SK-N-SH (cell line): ENCODE results near the gene DHX16. TPM values are rescaled to one million over a fixed set of nuclear protein-coding genes. Genes with fewer than 3 reads are reported as not detected.

Source experiments
- CTCF ChIA-PET: fragments of 300-600, 350-600 bp; formaldehyde crosslinking; extraction: SDS; loops from one replicate; lab custom pipeline; 2021; lab: Yijun Ruan, JAX
- POLR2A ChIA-PET: fragments of 350-600 bp; sonication (Branson Sonifier 250); formaldehyde crosslinking; extraction: SDS; loops from one replicate; lab custom pipeline; 2020; ENCODE audit warnings: antibody characterized with exemption, inconsistent platforms; lab: Yijun Ruan, JAX
- DNase-seq: peaks from one replicate; pipeline ENCODE4 v3.0.0; 2012
- H2AFZ ChIP-seq: fragments of 200-600 bp; sonication (generic); 2 replicates; pipeline ENCODE4 v1.8.1; 2016; ENCODE audit warnings: antibody characterized with exemption, mild to moderate bottlenecking, low read depth
- H3F3A ChIP-seq: fragments of 200-600 bp; sonication (generic); replicated peaks from 2 replicates; pipeline ENCODE3; 2016; ENCODE audit warnings: antibody characterized with exemption, mild to moderate bottlenecking; ENCODE audit not compliant: insufficient read depth
- H3K27ac ChIP-seq, 2 experiments: fragments of 200-500 bp in 1 of 2; fragments of 200-600 bp in 1 of 2; sonication (Bioruptor generic) in 1 of 2; sonication (generic), shearing (Covaris generic) in 1 of 2; 2 replicates each; pipeline versions ENCODE4 v1.5.1 to v1.6.1; 2014 to 2016; ENCODE audit warnings: low read depth in 2 of 2, inconsistent platforms in 1 of 2, low read length in 1 of 2, mild to moderate bottlenecking in 1 of 2, mixed read lengths in 1 of 2
- H3K27me3 ChIP-seq: fragments of 200-600 bp; sonication (generic), shearing (Covaris generic); 2 replicates; pipeline ENCODE4 v1.6.1; 2016; ENCODE audit warnings: mixed run types; ENCODE audit not compliant: insufficient read depth
- H3K36me3 ChIP-seq, 2 experiments: fragments of 200-500 bp in 1 of 2; fragments of 200-600 bp in 1 of 2; sonication (Bioruptor generic) in 1 of 2; sonication (generic) in 1 of 2; replicated peaks in 1 of 2; 2 replicates each; pipeline versions ENCODE3 to v1.5.1; 2014 to 2016; ENCODE audit warnings: low read length in 1 of 2, mild to moderate bottlenecking in 1 of 2; ENCODE audit not compliant: insufficient read depth in 2 of 2, control insufficient read depth in 1 of 2
- H3K4me1 ChIP-seq, 2 experiments: fragments of 200-500 bp in 1 of 2; fragments of 200-600 bp in 1 of 2; sonication (Bioruptor generic) in 1 of 2; sonication (generic), shearing (Covaris generic) in 1 of 2; 2 replicates each; pipeline versions ENCODE4 v1.5.1 to v1.6.1; 2014 to 2016; ENCODE audit warnings: low read depth in 1 of 2, low read length in 1 of 2, mixed run types in 1 of 2; ENCODE audit not compliant: insufficient read depth in 2 of 2, control insufficient read depth in 1 of 2
- H3K4me2 ChIP-seq: fragments of 200-600 bp; sonication (generic), shearing (Covaris generic); 2 replicates; pipeline ENCODE4 v1.6.1; 2017; ENCODE audit warnings: mixed run types
- H3K4me3 ChIP-seq, 2 experiments: fragments of 200-500 bp in 1 of 2; fragments of 200-600 bp in 1 of 2; sonication (Bioruptor generic) in 1 of 2; sonication (generic), shearing (Covaris generic) in 1 of 2; 2 replicates each; pipeline versions ENCODE4 v1.5.1 to v1.8.1; 2014 to 2016; ENCODE audit warnings: low read depth in 2 of 2, inconsistent platforms in 1 of 2, low read length in 1 of 2, mild to moderate bottlenecking in 1 of 2, mixed read lengths in 1 of 2, moderate library complexity in 1 of 2
- H3K79me2 ChIP-seq: fragments of 200-600 bp; sonication (generic); 2 replicates; pipeline ENCODE4 v1.8.1; 2017; ENCODE audit warnings: mild to moderate bottlenecking; ENCODE audit not compliant: insufficient read depth
- H3K9ac ChIP-seq: fragments of 200-600 bp; sonication (generic); 2 replicates; pipeline ENCODE4 v1.6.1; 2017; ENCODE audit warnings: mixed run types
- H3K9me2 ChIP-seq: fragments of 200-600 bp; sonication (generic); 2 replicates; pipeline ENCODE4 v1.6.1; 2017; ENCODE audit warnings: mixed run types
- H3K9me3 ChIP-seq: fragments of 200-600 bp; sonication (generic); 2 replicates; pipeline ENCODE4 v1.6.1; 2017; ENCODE audit warnings: mixed run types, mild to moderate bottlenecking, moderate library complexity
- H4K20me1 ChIP-seq: fragments of 200-600 bp; sonication (generic); 2 replicates; pipeline ENCODE4 v1.6.1; 2017; ENCODE audit warnings: mild to moderate bottlenecking, mixed run types; ENCODE audit not compliant: insufficient read depth
- CTCF ChIP-seq: fragments of 200-600 bp; sonication (generic); IDR thresholded peaks from 2 replicates; pipeline ENCODE4 v1.6.1; 2017; ENCODE audit warnings: antibody characterized with exemption, mild to moderate bottlenecking, moderate library complexity
- ELF1 ChIP-seq: IDR thresholded peaks from 2 replicates; pipeline ENCODE4 v1.4.0; 2012
- EZH2phosphoT487 ChIP-seq: fragments of 200-600 bp; sonication (generic); IDR thresholded peaks from 2 replicates; pipeline ENCODE4 v1.6.1; 2017; ENCODE audit warnings: low read depth, mixed run types, mild to moderate bottlenecking, antibody characterized with exemption, moderate library complexity, borderline replicate concordance
- FOSL2 ChIP-seq: IDR thresholded peaks from 2 replicates; pipeline ENCODE4 v1.4.0; 2012; ENCODE audit warnings: low read depth, mild to moderate bottlenecking, moderate library complexity, borderline replicate concordance
- FOXM1 ChIP-seq: IDR thresholded peaks from 2 replicates; pipeline ENCODE4 v1.4.0; 2012; ENCODE audit warnings: low read depth, mild to moderate bottlenecking
- GABPA ChIP-seq: IDR thresholded peaks from 2 replicates; pipeline ENCODE4 v1.4.0; 2012; ENCODE audit warnings: low read depth, mild to moderate bottlenecking
- IRF3 ChIP-seq: fragments of 150-350 bp; IDR thresholded peaks from 2 replicates; pipeline ENCODE4 v1.6.1; 2016; ENCODE audit warnings: mild to moderate bottlenecking, low read depth, low read length
- JUND ChIP-seq: IDR thresholded peaks from 2 replicates; pipeline ENCODE4 v1.4.0; 2012
- NFIC ChIP-seq: IDR thresholded peaks from 2 replicates; pipeline ENCODE4 v1.4.0; 2012; ENCODE audit warnings: borderline replicate concordance
- NRF1 ChIP-seq: IDR thresholded peaks from 2 replicates; pipeline ENCODE4 v1.6.1; 2012; ENCODE audit warnings: low read depth, mild to moderate bottlenecking, low read length
- RAD21 ChIP-seq: IDR thresholded peaks from 2 replicates; pipeline ENCODE4 v1.6.1; 2012; ENCODE audit warnings: mild to moderate bottlenecking, low read length
- RCOR1 ChIP-seq: fragments of 150-350 bp; IDR thresholded peaks from 2 replicates; pipeline ENCODE4 v1.6.1; 2017; ENCODE audit warnings: antibody characterized with exemption, low read length
- RFX5 ChIP-seq: IDR thresholded peaks from 2 replicates; pipeline ENCODE4 v1.6.1; 2012; ENCODE audit warnings: mild to moderate bottlenecking, improper control_type of control experiment, low read length
- SMC3 ChIP-seq: IDR thresholded peaks from 2 replicates; pipeline ENCODE4 v1.6.1; 2012; ENCODE audit warnings: low read depth, low read length, improper control_type of control experiment
- TAF1 ChIP-seq: IDR thresholded peaks from 2 replicates; pipeline ENCODE4 v1.6.1; 2012; ENCODE audit warnings: low read depth, mild to moderate bottlenecking, low read length, moderate library complexity, borderline replicate concordance
- TCF12 ChIP-seq: IDR thresholded peaks from 2 replicates; pipeline ENCODE4 v1.4.0; 2012
- TEAD4 ChIP-seq: IDR thresholded peaks from 2 replicates; pipeline ENCODE4 v1.4.0; 2012; ENCODE audit warnings: mild to moderate bottlenecking, borderline replicate concordance; ENCODE audit not compliant: insufficient read depth
- ZBTB33 ChIP-seq: IDR thresholded peaks from 2 replicates; pipeline ENCODE4 v1.4.0; 2012; ENCODE audit warnings: low read depth, borderline replicate concordance
- WGBS: methylation state at CpG from one replicate; pipeline ENCODE4 v1.1.6; 2017; ENCODE audit warnings: low lambda C conversion rate; 5-methylcytosine and 5-hydroxymethylcytosine counted together
- polyA plus RNA-seq, 3 experiments: library from polyadenylated mRNA; depleted of rRNA; stranded (reverse); fragments of >200 nt; gene quantifications; 2 replicates each; pipeline ENCODE4 v1.2.3, GENCODE V29; 2012
- TF ChIP-seq, protein P1 (sequence below): IDR thresholded peaks from 2 replicates; pipeline ENCODE4; 2012
- TF ChIP-seq, protein P2 (sequence below): IDR thresholded peaks from 2 replicates; pipeline ENCODE4 v1.4.0; 2012; ENCODE audit warnings: low read depth
- TF ChIP-seq, protein P3 (sequence below): IDR thresholded peaks from 2 replicates; pipeline ENCODE4 v1.4.0; 2012; ENCODE audit warnings: low read depth, borderline replicate concordance

Gene DHX16
- polyA plus RNA-seq, 1 of the 3 experiments (the other 2 are of a cell fraction), result 59.8 TPM

GRCh38 chr6:30678964-30679726 lies 6.3 kb upstream of the DHX16 start (continued):
- peak; percentile 92 for TF ChIP-seq CTCF
- no peak for TF ChIP-seq IRF3

GRCh38 chr6:30676660-30677285 lies 4.0 kb upstream of the DHX16 start:
- H3K4me1 ChIP-seq, result peaks cover 15 to 16% of the 10 kb centered on the region in 2 experiments; a peak in 3 of 4 replicates
- no peak for TF ChIP-seq RCOR1
- no peak for TF ChIP-seq RFX5
- TF ChIP-seq, protein P1, sequence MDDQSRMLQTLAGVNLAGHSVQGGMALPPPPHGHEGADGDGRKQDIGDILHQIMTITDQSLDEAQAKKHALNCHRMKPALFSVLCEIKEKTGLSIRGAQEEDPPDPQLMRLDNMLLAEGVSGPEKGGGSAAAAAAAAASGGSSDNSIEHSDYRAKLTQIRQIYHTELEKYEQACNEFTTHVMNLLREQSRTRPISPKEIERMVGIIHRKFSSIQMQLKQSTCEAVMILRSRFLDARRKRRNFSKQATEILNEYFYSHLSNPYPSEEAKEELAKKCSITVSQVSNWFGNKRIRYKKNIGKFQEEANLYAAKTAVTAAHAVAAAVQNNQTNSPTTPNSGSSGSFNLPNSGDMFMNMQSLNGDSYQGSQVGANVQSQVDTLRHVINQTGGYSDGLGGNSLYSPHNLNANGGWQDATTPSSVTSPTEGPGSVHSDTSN, result no peak
- no peak for TF ChIP-seq TCF12
- no peak for TF ChIP-seq JUND
- TF ChIP-seq, protein P2, sequence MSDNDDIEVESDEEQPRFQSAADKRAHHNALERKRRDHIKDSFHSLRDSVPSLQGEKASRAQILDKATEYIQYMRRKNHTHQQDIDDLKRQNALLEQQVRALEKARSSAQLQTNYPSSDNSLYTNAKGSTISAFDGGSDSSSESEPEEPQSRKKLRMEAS, result no peak
- no peak for TF ChIP-seq FOXM1
- no peak for TF ChIP-seq ELF1
- TF ChIP-seq, protein P3, sequence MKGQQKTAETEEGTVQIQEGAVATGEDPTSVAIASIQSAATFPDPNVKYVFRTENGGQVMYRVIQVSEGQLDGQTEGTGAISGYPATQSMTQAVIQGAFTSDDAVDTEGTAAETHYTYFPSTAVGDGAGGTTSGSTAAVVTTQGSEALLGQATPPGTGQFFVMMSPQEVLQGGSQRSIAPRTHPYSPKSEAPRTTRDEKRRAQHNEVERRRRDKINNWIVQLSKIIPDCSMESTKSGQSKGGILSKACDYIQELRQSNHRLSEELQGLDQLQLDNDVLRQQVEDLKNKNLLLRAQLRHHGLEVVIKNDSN, result no peak
- TF ChIP-seq CTCF, result no peak
- no peak for TF ChIP-seq NRF1
- no peak for TF ChIP-seq RAD21
- no peak for TF ChIP-seq FOSL2
- TF ChIP-seq SMC3, result no peak
- no peak for TF ChIP-seq TEAD4
- TF ChIP-seq NFIC, result no peak
- TF ChIP-seq ZBTB33, result no peak
- no peak for TF ChIP-seq GABPA
- no peak for TF ChIP-seq EZH2phosphoT487
- TF ChIP-seq TAF1, result no peak
- TF ChIP-seq, all 33 proteins: peak for 0
- CTCF ChIA-PET, result interaction anchor here (1.4 to 29.8 kb wide), 2 partner anchors 11 to 46 kb away, joined by 5 to 838 read pairs; partner anchors contain the start of genes FLOT1, MDC1 and TUBB
- H3K4me2 ChIP-seq, result no peak overlapping the region
- POLR2A ChIA-PET, result no interaction called here
- H3F3A ChIP-seq, result peaks cover 51% of the 10 kb centered on the region
- no peak for DNase-seq
- no peak overlapping the region for H3K9ac ChIP-seq
- H3K9me3 ChIP-seq, result no peaks in the 10 kb centered on the region
- H4K20me1 ChIP-seq, result peaks cover 35% of the 10 kb centered on the region
- no peak overlapping the region for H3K27ac ChIP-seq
- peaks cover 54% of the 10 kb centered on the region for H3K79me2 ChIP-seq
- H3K27me3 ChIP-seq, result no peaks in the 10 kb centered on the region
- H3K4me3 ChIP-seq, result no peak overlapping the region
- WGBS, result 98% methylated on average over 9 of the region's 10 CpGs
- H2AFZ ChIP-seq, result no peak overlapping the region
- H3K9me2 ChIP-seq, result no peaks in the 10 kb centered on the region
- peaks cover 25 to 44% of the 10 kb centered on the region in 2 experiments for H3K36me3 ChIP-seq
